Stimulated activated CD8-positive, alpha-beta memory T cell treated with anti-CD3 and anti-CD28 coated beads, Interleukin-12 subunit alpha, Interleukin-12 subunit beta, amount 100 ng/mL, for 1 hour (primary cell): ENCODE data around the gene GGNBP2.

Experiments
- DNase-seq: peaks from one replicate; pipeline ENCODE4 v3.0.0-alpha.2; 2020; ENCODE audit warnings: low read depth

The GGNBP2 gene

GRCh38 chr17:36629970-36630502 lies 85.3 kb downstream of the GGNBP2 start:
- no peak for DNase-seq

DNA sequence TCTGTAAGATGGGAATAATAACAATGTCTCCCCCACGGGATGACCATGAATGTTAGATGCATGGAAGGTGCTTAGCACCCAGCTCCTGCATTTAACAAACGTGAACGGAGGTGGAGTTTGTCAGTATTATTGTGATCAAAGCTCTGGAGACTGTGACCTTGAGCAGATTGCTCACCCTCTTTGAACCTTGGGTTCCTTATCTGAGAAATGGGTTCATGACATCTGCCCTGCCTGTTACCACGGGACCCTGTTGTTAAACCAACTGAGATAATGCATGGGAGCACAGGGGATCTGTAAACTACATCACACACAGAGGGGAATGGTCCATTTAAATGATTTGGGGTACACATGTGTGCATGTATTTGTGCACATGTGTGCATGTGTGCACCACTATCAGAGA lies 86.3 kb downstream of the GGNBP2 start:
- no peak for DNase-seq

- DNase-seq = no peak
These were observed 88.4 kb downstream of the GGNBP2 start for GRCh38 chr17:36632916-36633771.
